PC-3 (cell line): ENCODE data around the gene CLEC16A. TPM values are rescaled to one million over a fixed set of nuclear protein-coding genes. Genes with fewer than 3 reads are reported as not detected.
"Not testable (repeated sequence)": the region's sequence is repeated elsewhere in the genome, so short reads cannot be mapped to it uniquely, and the experiment has no call there.

ENCODE experiments used
- ATAC-seq: fragments of 200-7000 bp; cut with Tn5 transposase; 2 replicates; pipeline ENCODE4 v1.9.1; 2020; ENCODE audit warnings: mild to moderate bottlenecking, moderate library complexity
- BruUV-seq: library from RNA; stranded (reverse); fragments of 400-500 nt; replicated peaks from 2 replicates; lab custom pipeline; 2021; lab: Mats Ljungman, UMichigan
- CTCF ChIA-PET: fragments of 300-600 bp; sonication (Branson Sonifier 250); formaldehyde crosslinking; loops from one replicate; lab custom pipeline; 2022; ENCODE audit warnings: antibody characterized with exemption; lab: Charles Lee
- POLR2A ChIA-PET: fragments of 300-600 bp; sonication (Branson Sonifier 250); formaldehyde crosslinking; loops from one replicate; lab custom pipeline; 2022; ENCODE audit warnings: antibody characterized with exemption; ENCODE audit not compliant: unreplicated experiment; lab: Charles Lee
- DNase-seq: peaks from one replicate; pipeline ENCODE4 v3.0.0-alpha.2; 2015
- H2AFZ ChIP-seq: fragments of 300-600 bp; sonication (generic); 2 replicates; pipeline ENCODE4 v1.6.0; 2016; ENCODE audit warnings: antibody characterized with exemption, low read length
- H3F3A ChIP-seq: fragments of 300-600 bp; sonication (generic); one replicate; pipeline ENCODE4 v1.6.0; 2017; ENCODE audit warnings: antibody characterized with exemption, low read length, control low read depth, mild to moderate bottlenecking; ENCODE audit not compliant: unreplicated experiment
- H3K27ac ChIP-seq: fragments of 300-600 bp; sonication (generic); 2 replicates; pipeline ENCODE4 v1.5.1; 2016; ENCODE audit warnings: mild to moderate bottlenecking, low read length
- H3K27me3 ChIP-seq: fragments of 300-600 bp; sonication (generic); 2 replicates; pipeline ENCODE4 v1.6.1; 2016; ENCODE audit warnings: low read length, mixed read lengths
- H3K36me3 ChIP-seq: fragments of 300-600 bp; sonication (generic); 2 replicates; pipeline ENCODE4 v1.6.1; 2016; ENCODE audit warnings: low read depth, mixed run types, low read length, mixed read lengths
- H3K4me1 ChIP-seq: fragments of 300-600 bp; sonication (generic); 2 replicates; pipeline ENCODE4 v1.5.1; 2016; ENCODE audit warnings: low read length; ENCODE audit not compliant: insufficient read depth
- H3K4me2 ChIP-seq: fragments of 300-600 bp; sonication (generic); 2 replicates; pipeline ENCODE4 v1.6.0; 2016; ENCODE audit warnings: low read length
- H3K4me3 ChIP-seq: fragments of 300-600 bp; sonication (generic); 2 replicates; pipeline ENCODE4 v1.5.1; 2016; ENCODE audit warnings: mild to moderate bottlenecking, low read length, mixed read lengths
- H3K79me2 ChIP-seq: fragments of 300-600 bp; sonication (generic); 2 replicates; pipeline ENCODE4 v1.6.1; 2017; ENCODE audit warnings: low read length, mixed read lengths
- H3K9ac ChIP-seq: fragments of 300-600 bp; sonication (generic); 2 replicates; pipeline ENCODE4 v1.6.0; 2016; ENCODE audit warnings: mild to moderate bottlenecking, low read length
- H3K9me2 ChIP-seq: fragments of 300-600 bp; sonication (generic); replicated peaks from 2 replicates; pipeline ENCODE4 v1.6.1; 2016; ENCODE audit warnings: mixed run types, low read length, mixed read lengths
- H3K9me3 ChIP-seq: fragments of 300-600 bp; sonication (generic); 2 replicates; pipeline ENCODE4 v1.6.1; 2016; ENCODE audit warnings: low read length, mixed read lengths
- H4K20me1 ChIP-seq: fragments of 300-600 bp; sonication (generic); 2 replicates; pipeline ENCODE4 v1.6.1; 2016; ENCODE audit warnings: low read length, mixed read lengths
- EZH2 ChIP-seq: fragments of 300-600 bp; sonication (generic); IDR thresholded peaks from one replicate; pipeline ENCODE4 v1.6.1; 2017; ENCODE audit warnings: antibody characterized with exemption, mild to moderate bottlenecking, low read length; ENCODE audit not compliant: unreplicated experiment
- EZH2phosphoT487 ChIP-seq: fragments of 300-600 bp; sonication (generic); IDR thresholded peaks from 2 replicates; pipeline ENCODE4 v1.6.1; 2018; ENCODE audit warnings: mild to moderate bottlenecking, antibody characterized with exemption, low read length, borderline replicate concordance
- intact Hi-C: fragments of 100-400 bp; cut with micrococcal nuclease; formaldehyde crosslinking; loops from 2 replicates; pipeline ENCODE4 v1.9.0; 2023
- total RNA-seq: library from RNA; depleted of rRNA; stranded (reverse); fragments of >200 nt; gene quantifications from 2 replicates; pipeline ENCODE4 v1.2.3, GENCODE V29; 2014
- TF ChIP-seq, protein P1 (sequence below): fragments of 300-600 bp; sonication (generic); conservative IDR thresholded peaks from 2 replicates; pipeline ENCODE4 v1.5.1; 2017; ENCODE audit warnings: antibody characterized with exemption, low read depth, mild to moderate bottlenecking, low read length

CLEC16A gene
- total RNA-seq, 1 experiment from 2014 or later = 9.5 TPM

- intact Hi-C loops = no loop called here
- Histone ChIP-seq H3K27me3 (no peaks in the 10 kb centered on the region), H4K20me1 (no peaks in the 10 kb centered on the region), H3K9ac (no peak overlapping the region), H3K79me2 (no peaks in the 10 kb centered on the region), H3K36me3 (no peaks in the 10 kb centered on the region), H3K9me3 (no peaks in the 10 kb centered on the region), H3K4me3 (no peak overlapping the region), H3K4me1 (no peaks in the 10 kb centered on the region), H2AFZ (no peak overlapping the region), H3F3A (no peaks in the 10 kb centered on the region), H3K4me2 (no peak overlapping the region), H3K9me2 (no peaks in the 10 kb centered on the region), H3K27ac (no peak overlapping the region)
- ChIA-PET CTCF (no interaction called here), POLR2A (no interaction called here)
- BruUV-seq = no TSS peak
- no peak for TF ChIP-seq EZH2phosphoT487
- TF ChIP-seq, protein P1, sequence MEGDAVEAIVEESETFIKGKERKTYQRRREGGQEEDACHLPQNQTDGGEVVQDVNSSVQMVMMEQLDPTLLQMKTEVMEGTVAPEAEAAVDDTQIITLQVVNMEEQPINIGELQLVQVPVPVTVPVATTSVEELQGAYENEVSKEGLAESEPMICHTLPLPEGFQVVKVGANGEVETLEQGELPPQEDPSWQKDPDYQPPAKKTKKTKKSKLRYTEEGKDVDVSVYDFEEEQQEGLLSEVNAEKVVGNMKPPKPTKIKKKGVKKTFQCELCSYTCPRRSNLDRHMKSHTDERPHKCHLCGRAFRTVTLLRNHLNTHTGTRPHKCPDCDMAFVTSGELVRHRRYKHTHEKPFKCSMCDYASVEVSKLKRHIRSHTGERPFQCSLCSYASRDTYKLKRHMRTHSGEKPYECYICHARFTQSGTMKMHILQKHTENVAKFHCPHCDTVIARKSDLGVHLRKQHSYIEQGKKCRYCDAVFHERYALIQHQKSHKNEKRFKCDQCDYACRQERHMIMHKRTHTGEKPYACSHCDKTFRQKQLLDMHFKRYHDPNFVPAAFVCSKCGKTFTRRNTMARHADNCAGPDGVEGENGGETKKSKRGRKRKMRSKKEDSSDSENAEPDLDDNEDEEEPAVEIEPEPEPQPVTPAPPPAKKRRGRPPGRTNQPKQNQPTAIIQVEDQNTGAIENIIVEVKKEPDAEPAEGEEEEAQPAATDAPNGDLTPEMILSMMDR = no peak
- DNase-seq (no peak), ATAC-seq (no peak)
Observed at GRCh38 chr16:10965440-10966061, 21.2 kb downstream of the CLEC16A start.

GRCh38 chr16:10966129-10966528 is 21.8 kb downstream of the CLEC16A start:
- no peaks in the 10 kb centered on the region for H3K4me1 ChIP-seq
- H4K20me1 ChIP-seq = no peaks in the 10 kb centered on the region
- ATAC-seq (no peak), DNase-seq (no peak)
- H3K4me3 ChIP-seq = no peak overlapping the region
- no peaks in the 10 kb centered on the region for H3K9me2 ChIP-seq
- TF ChIP-seq, protein P1 = no peak
- TF ChIP-seq EZH2phosphoT487 (no peak), EZH2 (no peak)
- POLR2A ChIA-PET = no interaction called here
- H2AFZ ChIP-seq = no peak overlapping the region
- peaks cover 4% of the 10 kb centered on the region; the same call in 1 of the 2 replicates for H3K36me3 ChIP-seq
- no peaks in the 10 kb centered on the region for H3K27me3 ChIP-seq
- no peak overlapping the region for H3K27ac ChIP-seq
- no peaks in the 10 kb centered on the region for H3F3A ChIP-seq
- H3K4me2 ChIP-seq = no peak overlapping the region
- CTCF ChIA-PET = no interaction called here
- no peaks in the 10 kb centered on the region for H3K9me3 ChIP-seq
- H3K9ac ChIP-seq = no peak overlapping the region
- intact Hi-C loops = no loop called here
- BruUV-seq = no TSS peak
- H3K79me2 ChIP-seq = no peaks in the 10 kb centered on the region

GRCh38 chr16:10966559-10966958 is 22.2 kb downstream of the CLEC16A start:
- H2AFZ ChIP-seq, H4K20me1 ChIP-seq, H3K9ac ChIP-seq, H3K4me2 ChIP-seq, BruUV-seq, H3K27me3 ChIP-seq, H3K79me2 ChIP-seq, H3F3A ChIP-seq, DNase-seq, H3K4me1 ChIP-seq, POLR2A ChIA-PET, H3K4me3 ChIP-seq, H3K9me3 ChIP-seq, ATAC-seq, H3K9me2 ChIP-seq, CTCF ChIA-PET, H3K27ac ChIP-seq, intact Hi-C loops, H3K36me3 ChIP-seq: not testable (repeated sequence)
